Keratinocyte (primary cell): ENCODE measurements around the gene INHA. TPM values are rescaled to one million over a fixed set of nuclear protein-coding genes. Genes with fewer than 3 reads are reported as not detected.

Experiments used
- DNase-seq: peaks from one replicate; pipeline ENCODE4 v3.0.0-alpha.2; 2011; ENCODE audit warnings: low read depth, missing footprints, low spot score
- FAIRE-seq: peaks from 2 replicates; lab custom pipeline; 2011; peaks lifted over from hg19 to GRCh38; lab: Jason Lieb, UNC
- H2AFZ ChIP-seq: 2 replicates; pipeline ENCODE4 v1.6.0; 2012; ENCODE audit warnings: low read length, control low read depth, inconsistent platforms; ENCODE audit not compliant: control insufficient read depth
- H3K27ac ChIP-seq: 2 replicates; pipeline ENCODE4 v1.5.1; 2011; ENCODE audit warnings: low read length; ENCODE audit not compliant: control insufficient read depth, insufficient read depth
- H3K27me3 ChIP-seq: 3 replicates; pipeline ENCODE4 v1.6.0; 2011; ENCODE audit warnings: low read length; ENCODE audit not compliant: control insufficient read depth, insufficient read depth; ENCODE audit errors: extremely low read depth
- H3K36me3 ChIP-seq, 2 experiments: 2 replicates in 1 of 2; 3 replicates in 1 of 2; pipeline ENCODE4 v1.5.1; 2011; ENCODE audit warnings: low read length in 2 of 2, mild to moderate bottlenecking in 1 of 2; ENCODE audit not compliant: control insufficient read depth in 2 of 2, insufficient read depth in 2 of 2; ENCODE audit errors: extremely low read depth in 1 of 2
- H3K4me1 ChIP-seq: 3 replicates; pipeline ENCODE4 v1.5.1; 2011; ENCODE audit warnings: low read length; ENCODE audit not compliant: control insufficient read depth, insufficient read depth; ENCODE audit errors: extremely low read depth
- H3K4me2 ChIP-seq: 3 replicates; pipeline ENCODE4 v1.6.0; 2011; ENCODE audit warnings: low read depth, low read length; ENCODE audit not compliant: control insufficient read depth, insufficient read depth; ENCODE audit errors: extremely low read depth
- H3K4me3 ChIP-seq, 3 experiments: fragments of 200-600 bp in 1 of 3; sonication (generic) in 1 of 3; 2 replicates in 2 of 3; 3 replicates in 1 of 3; pipeline ENCODE4 v1.5.1; 2011 to 2016; ENCODE audit warnings: low read length in 3 of 3, mild to moderate bottlenecking in 3 of 3, control low read depth in 2 of 3, inconsistent platforms in 1 of 3, low read depth in 1 of 3, mixed read lengths in 1 of 3, mixed run types in 1 of 3, moderate library complexity in 1 of 3; ENCODE audit not compliant: control insufficient read depth in 2 of 3, insufficient read depth in 2 of 3; ENCODE audit errors: extremely low read depth in 1 of 3
- H3K79me2 ChIP-seq: 2 replicates; pipeline ENCODE4 v1.6.0; 2012; ENCODE audit warnings: low read length; ENCODE audit not compliant: control insufficient read depth, insufficient read depth
- H3K9ac ChIP-seq: 3 replicates; pipeline ENCODE4 v1.6.0; 2011; ENCODE audit warnings: low read length; ENCODE audit not compliant: control insufficient read depth, insufficient read depth; ENCODE audit errors: extremely low read depth
- H3K9me1 ChIP-seq: 3 replicates; pipeline ENCODE4 v1.6.0; 2011; ENCODE audit warnings: low read length; ENCODE audit not compliant: control insufficient read depth, insufficient read depth; ENCODE audit errors: extremely low read depth
- H3K9me3 ChIP-seq: 2 replicates; pipeline ENCODE4 v1.5.1; 2012; ENCODE audit warnings: low read depth, low read length; ENCODE audit not compliant: control insufficient read depth
- H4K20me1 ChIP-seq: 3 replicates; pipeline ENCODE4 v1.6.0; 2011; ENCODE audit warnings: low read length; ENCODE audit not compliant: control insufficient read depth, insufficient read depth; ENCODE audit errors: extremely low read depth
- CTCF ChIP-seq, 3 experiments: IDR thresholded peaks in 1 of 3; conservative IDR thresholded peaks in 1 of 3; optimal IDR thresholded peaks in 1 of 3; 2 replicates in 2 of 3; 3 replicates in 1 of 3; pipeline versions ENCODE3 to v1.5.1; 2011; ENCODE audit warnings: low read length in 3 of 3, mild to moderate bottlenecking in 3 of 3, moderate library complexity in 2 of 3, control low read depth in 1 of 3, inconsistent platforms in 1 of 3; ENCODE audit not compliant: insufficient read depth in 2 of 3; ENCODE audit errors: extremely low read depth in 1 of 3
- EZH2 ChIP-seq: IDR thresholded peaks from one replicate; pipeline ENCODE4 v1.6.1; 2012; ENCODE audit warnings: inconsistent platforms, mild to moderate bottlenecking, low read length, moderate library complexity
- dilution Hi-C: fragments of 300-500 bp; cut with MboI; formaldehyde crosslinking; loops from one replicate; pipeline ENCODE4 v1.7.0; 2020; ENCODE audit warnings: low sequenced_read_pairs; ENCODE audit not compliant: extremely low pct_ligation_motif_present
- polyA plus RNA-seq, 5 experiments: library from polyadenylated mRNA; depleted of rRNA in 3 of 5; stranded (reverse) in 3 of 5; stranded (forward) in 1 of 5; unstranded in 1 of 5; fragments of >200 nt; gene quantifications; 1 replicate in 1 of 5; 2 replicates in 3 of 5; 3 replicates in 1 of 5; pipeline versions ENCODE4 v1.2.1 to v1.2.3, GENCODE V29; 2011 to 2012; ENCODE audit warnings: missing spikeins in 2 of 5, low read depth in 1 of 5, low replicate concordance in 1 of 5

Gene INHA
- polyA plus RNA-seq, 1 donor (not counting 4 experiments of a cell fraction or from before 2014, with no cell fraction given), result 0.18 TPM

DNA sequence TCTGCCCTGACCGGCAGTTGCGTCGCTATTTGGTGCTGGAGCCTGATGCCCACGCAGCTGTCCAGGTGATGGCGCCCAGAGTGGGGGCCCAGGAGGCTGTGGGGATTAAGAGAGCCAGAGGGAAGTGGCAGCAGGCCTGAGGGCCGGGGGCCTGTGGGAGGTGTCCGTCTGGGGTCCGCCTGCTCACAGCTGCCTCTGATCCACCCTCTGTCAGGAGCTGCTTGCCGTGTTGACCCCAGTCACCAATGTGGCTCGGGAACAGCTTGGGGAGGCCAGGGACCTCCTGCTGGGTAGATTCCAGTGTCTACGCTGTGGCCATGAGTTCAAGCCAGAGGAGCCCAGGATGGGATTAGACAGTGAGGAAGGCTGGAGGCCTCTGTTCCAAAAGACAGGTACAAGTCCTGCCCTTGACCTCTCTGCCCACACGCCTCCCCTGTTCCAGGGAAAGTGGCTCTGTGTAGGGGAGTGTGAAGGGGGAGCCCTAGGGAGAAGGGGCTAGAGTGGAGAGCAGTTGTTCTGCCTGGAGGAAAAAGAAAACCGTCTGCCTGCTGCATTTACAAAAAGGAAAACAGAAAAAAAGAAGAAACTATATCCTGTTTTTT is 37.1 kb downstream of the INHA start:
- DNase-seq (no peak), FAIRE-seq (no peak)
- dilution Hi-C loops, result no loop called here
- no peak for TF ChIP-seq EZH2
- no peak for TF ChIP-seq CTCF (optimal IDR thresholded peaks at IDR 0.05 in 1 of 3, IDR thresholded peaks at IDR 0.05 in 1 of 3, conservative IDR thresholded peaks at IDR 0.05 in 1 of 3; ENCODE audit: extremely low read depth in 1 of 3, insufficient read depth in 2 of 3, low read length in 3 of 3)
- H3K36me3 ChIP-seq, result peaks cover 21 to 40% of the 10 kb centered on the region in 2 experiments
- H3K4me1 ChIP-seq, result no peaks in the 10 kb centered on the region
- no peaks in the 10 kb centered on the region for H4K20me1 ChIP-seq
- H2AFZ ChIP-seq, result no peak overlapping the region
- no peaks in the 10 kb centered on the region for H3K27me3 ChIP-seq
- no peaks in the 10 kb centered on the region for H3K9me1 ChIP-seq
- no peaks in the 10 kb centered on the region for H3K79me2 ChIP-seq
- no peak overlapping the region for H3K9ac ChIP-seq
- no peaks in the 10 kb centered on the region for H3K9me3 ChIP-seq
- no peak overlapping the region for H3K4me3 ChIP-seq
- no peak overlapping the region for H3K4me2 ChIP-seq
- H3K27ac ChIP-seq, result no peak overlapping the region

- peaks cover 20 to 45% of the 10 kb centered on the region in 2 experiments for H3K36me3 ChIP-seq
- H2AFZ ChIP-seq, result no peak overlapping the region
- H3K4me3 ChIP-seq, result no peak overlapping the region
- no peak overlapping the region for H3K9ac ChIP-seq
- H3K9me1 ChIP-seq, result no peaks in the 10 kb centered on the region
- no peak overlapping the region for H3K4me2 ChIP-seq
- DNase-seq (no peak), FAIRE-seq (no peak)
- H4K20me1 ChIP-seq, result no peaks in the 10 kb centered on the region
- H3K27ac ChIP-seq, result no peak overlapping the region
- dilution Hi-C loops, result no loop called here
- no peak for TF ChIP-seq CTCF (optimal IDR thresholded peaks at IDR 0.05 in 1 of 3, IDR thresholded peaks at IDR 0.05 in 1 of 3, conservative IDR thresholded peaks at IDR 0.05 in 1 of 3; ENCODE audit: extremely low read depth in 1 of 3, insufficient read depth in 2 of 3, low read length in 3 of 3)
- no peak for TF ChIP-seq EZH2
- H3K79me2 ChIP-seq, result no peaks in the 10 kb centered on the region
- H3K4me1 ChIP-seq, result no peaks in the 10 kb centered on the region
- H3K9me3 ChIP-seq, result no peaks in the 10 kb centered on the region
- H3K27me3 ChIP-seq, result no peaks in the 10 kb centered on the region
Observed at GRCh38 chr2:219611306-219611705, 39.2 kb downstream of the INHA start.
